Right ventricle myocardium inferior (tissue), 1 donor: Measurements from ENCODE around the gene PARD6A. TPM values are rescaled to one million over a fixed set of nuclear protein-coding genes. Genes with fewer than 3 reads are reported as not detected.

Source experiments
- ATAC-seq: fragments of 200-7000 bp; cut with Tn5 transposase; one replicate; pipeline ENCODE4 v1.9.1; 2020; ENCODE audit warnings: mild to moderate bottlenecking, moderate library complexity
- DNase-seq: peaks from one replicate; pipeline ENCODE4 v3.0.0; 2021; ENCODE audit errors: missing footprints
- intact Hi-C: fragments of 100-400 bp; cut with DNase I; formaldehyde crosslinking; loops from one replicate; pipeline ENCODE4 v1.11.0; 2022
- total RNA-seq: library from RNA; stranded (reverse); fragmentation: NEBNext Ultra II Directional; extraction: Animal tissue kit (Norgen Biotek cat#: 25700); gene quantifications from one replicate; pipeline ENCODE4 v1.2.1, GENCODE V29; 2021
- donor health status: DM: no; HTN: yes; CAD: no; lungs with severe emphysema.

Gene PARD6A
- total RNA-seq, 1 donor from 2014 or later = 3.7 TPM

DNA sequence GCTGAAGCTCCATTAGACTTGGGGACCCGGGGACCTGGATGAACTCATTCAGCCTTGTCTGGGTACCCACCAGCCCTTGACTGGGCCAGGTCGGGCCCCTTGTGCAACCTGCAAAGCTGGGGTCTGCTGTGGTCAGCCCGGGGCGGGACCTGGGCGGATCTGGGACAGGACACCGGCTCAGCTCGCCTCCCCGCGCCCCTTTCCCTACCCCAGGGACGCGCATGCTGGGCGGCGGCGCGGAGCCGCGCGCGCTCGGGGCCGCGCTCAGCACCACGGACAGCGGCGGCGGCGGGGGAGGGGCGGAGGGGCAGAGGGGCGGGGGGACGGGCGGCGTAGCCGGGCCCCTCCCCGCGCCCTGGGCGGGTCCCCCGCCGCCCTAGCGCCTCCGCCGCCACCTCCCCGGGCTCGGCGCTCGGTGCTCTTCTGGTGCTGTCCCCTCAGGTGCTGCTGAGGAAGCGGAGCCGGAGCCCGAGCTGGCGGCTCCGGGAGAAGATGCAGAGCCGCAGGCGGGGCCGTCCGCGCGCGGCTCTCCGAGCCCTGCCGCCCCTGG is 8.1 kb upstream of the PARD6A start:
- DNase-seq (peak; percentile 25), ATAC-seq (no peak)
- intact Hi-C loops = no loop called here

DNA sequence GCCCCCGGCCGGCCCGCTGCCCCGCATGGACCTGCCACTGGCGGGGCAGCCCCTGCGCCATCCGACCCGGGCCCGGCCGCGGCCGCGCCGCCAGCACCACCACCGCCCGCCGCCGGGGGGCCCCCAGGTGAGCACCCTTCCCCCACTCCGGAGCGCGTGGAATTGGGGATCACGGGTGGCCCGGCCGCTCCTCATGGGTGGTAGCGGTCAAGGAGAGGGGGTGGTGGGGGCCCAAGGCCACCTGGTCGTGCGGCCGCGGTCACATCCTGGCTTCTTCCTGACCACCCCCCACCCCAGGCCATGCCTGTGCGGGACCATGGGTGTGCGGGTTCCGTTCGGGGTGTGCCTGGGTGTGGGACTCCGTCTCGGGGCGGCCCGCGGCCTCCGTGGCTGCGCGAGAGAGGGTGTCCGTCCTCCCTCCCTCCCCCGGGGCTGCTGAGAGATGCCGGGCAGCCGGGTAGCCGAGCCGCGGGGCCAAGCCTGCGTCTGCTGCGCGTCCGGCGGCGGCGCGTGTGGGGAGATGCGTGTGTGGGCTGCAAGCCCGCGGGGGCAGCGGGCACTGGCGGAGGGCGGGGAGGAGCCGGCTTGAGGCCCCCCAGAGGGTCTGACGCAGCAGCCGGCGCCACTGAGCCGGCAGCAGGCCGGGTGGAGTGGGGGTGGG is 7.5 kb upstream of the PARD6A start:
- DNase-seq = peak; percentile 27
- ATAC-seq = no peak
- intact Hi-C loops = no loop called here

DNA sequence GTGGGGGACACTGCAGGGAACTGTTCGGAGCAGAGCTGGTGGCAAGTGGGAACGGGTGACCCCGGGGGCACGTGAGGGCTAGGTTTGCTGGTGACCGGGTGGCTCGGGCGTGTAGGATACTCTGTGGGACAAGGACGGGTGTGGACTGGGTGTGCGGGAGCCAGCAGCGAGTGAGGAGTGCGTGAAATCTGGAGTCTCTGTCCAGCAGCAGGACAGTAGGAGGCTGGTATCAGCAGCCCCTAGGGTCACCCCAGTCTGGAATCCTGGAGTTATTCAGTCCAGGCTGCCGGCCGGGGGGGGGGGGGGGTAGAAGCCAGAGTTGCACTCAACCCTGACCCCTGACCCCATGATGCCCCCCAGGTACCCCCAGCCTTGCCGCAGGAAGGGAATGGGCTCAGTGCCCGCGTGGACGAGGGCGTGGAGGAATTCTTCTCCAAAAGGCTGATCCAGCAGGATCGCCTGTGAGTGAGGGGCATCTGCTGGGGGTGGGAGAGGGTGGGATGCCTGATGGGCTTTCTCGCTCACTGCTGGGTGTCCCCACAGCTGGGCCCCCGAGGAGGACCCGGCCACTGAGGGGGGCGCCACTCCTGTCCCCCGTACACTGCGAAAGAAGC is 6.9 kb upstream of the PARD6A start:
- intact Hi-C loops = no loop called here
- peak; percentile 25 for DNase-seq
- ATAC-seq = no peak

DNA sequence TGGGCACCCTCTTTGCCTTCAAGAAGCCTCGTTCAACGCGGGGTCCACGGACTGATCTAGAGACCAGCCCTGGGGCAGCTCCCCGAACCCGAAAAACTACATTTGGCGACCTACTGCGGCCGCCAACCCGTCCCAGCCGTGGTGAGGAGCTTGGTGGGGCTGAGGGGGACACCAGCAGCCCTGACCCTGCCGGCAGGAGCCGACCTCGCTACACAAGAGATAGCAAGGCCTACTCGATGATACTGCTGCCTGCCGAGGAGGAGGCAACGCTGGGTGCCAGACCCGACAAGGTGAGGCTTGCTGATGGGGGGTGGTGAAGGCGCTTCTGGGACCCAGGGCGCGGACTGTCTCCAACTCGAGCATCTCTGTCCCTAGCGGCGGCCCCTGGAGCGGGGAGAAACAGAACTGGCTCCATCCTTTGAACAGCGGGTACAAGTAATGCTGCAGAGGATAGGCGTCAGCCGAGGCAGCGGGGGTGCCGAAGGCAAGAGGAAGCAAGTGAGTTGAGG is 6.3 kb upstream of the PARD6A start:
- DNase-seq = peak; percentile 59
- no peak for ATAC-seq
- intact Hi-C loops = no loop called here

- ATAC-seq = no peak
- intact Hi-C loops = no loop called here
- peak; percentile 30 for DNase-seq
These were observed 5.4 kb upstream of the PARD6A start for GRCh38 chr16:67655363-67655762.

- no peak for ATAC-seq
- DNase-seq = no peak
- intact Hi-C loops = no loop called here
These were observed 4.3 kb upstream of the PARD6A start for GRCh38 chr16:67656344-67657016.

GRCh38 chr16:67657017-67657608 is 3.6 kb upstream of the PARD6A start:
- ATAC-seq (no peak), DNase-seq (no peak)
- intact Hi-C loops = no loop called here

GRCh38 chr16:67657751-67658518 is 2.8 kb upstream of the PARD6A start:
- ATAC-seq = no peak
- no peak for DNase-seq
- intact Hi-C loops = no loop called here

DNA sequence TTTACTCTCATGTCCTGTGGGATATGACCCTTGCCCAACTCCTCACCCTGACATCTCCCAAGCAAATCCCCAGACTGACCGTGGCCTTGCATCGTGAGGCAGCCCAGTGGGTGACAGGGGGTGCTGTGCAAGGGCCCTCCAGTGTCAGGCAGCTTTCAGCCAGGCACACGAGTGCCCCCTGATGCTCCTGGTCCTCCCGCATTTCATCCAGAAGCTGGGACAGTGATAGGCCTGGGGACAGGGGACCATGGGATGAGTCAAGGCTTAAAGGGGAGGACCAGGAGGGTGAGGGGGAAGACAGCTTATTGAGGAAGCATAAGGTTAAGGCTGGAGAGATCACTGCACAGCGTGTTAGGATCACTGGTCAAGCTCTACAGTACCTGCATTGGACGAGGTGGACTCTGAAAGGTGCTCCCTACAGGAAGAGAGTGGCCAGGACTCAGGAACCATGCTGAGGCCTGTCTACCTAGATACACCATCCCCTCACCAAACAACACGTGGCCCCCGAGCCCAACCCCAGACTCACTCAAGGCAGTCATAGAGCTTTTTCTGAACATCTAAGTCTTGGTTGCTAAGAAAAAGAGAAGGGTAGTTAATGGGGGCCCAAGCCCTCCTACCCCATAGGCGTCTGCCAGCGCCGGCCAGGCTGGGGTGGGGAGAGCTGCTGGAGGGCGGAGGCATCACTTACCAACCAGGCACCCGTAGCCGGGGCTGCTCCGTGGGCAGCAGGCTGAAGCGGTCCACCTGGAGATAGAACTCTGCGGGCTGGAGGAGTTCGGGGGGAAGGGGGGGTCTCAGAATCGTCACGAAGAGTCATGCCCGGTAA is 1.7 kb upstream of the PARD6A start:
- intact Hi-C loops = no loop called here
- no peak for DNase-seq
- no peak for ATAC-seq

DNA sequence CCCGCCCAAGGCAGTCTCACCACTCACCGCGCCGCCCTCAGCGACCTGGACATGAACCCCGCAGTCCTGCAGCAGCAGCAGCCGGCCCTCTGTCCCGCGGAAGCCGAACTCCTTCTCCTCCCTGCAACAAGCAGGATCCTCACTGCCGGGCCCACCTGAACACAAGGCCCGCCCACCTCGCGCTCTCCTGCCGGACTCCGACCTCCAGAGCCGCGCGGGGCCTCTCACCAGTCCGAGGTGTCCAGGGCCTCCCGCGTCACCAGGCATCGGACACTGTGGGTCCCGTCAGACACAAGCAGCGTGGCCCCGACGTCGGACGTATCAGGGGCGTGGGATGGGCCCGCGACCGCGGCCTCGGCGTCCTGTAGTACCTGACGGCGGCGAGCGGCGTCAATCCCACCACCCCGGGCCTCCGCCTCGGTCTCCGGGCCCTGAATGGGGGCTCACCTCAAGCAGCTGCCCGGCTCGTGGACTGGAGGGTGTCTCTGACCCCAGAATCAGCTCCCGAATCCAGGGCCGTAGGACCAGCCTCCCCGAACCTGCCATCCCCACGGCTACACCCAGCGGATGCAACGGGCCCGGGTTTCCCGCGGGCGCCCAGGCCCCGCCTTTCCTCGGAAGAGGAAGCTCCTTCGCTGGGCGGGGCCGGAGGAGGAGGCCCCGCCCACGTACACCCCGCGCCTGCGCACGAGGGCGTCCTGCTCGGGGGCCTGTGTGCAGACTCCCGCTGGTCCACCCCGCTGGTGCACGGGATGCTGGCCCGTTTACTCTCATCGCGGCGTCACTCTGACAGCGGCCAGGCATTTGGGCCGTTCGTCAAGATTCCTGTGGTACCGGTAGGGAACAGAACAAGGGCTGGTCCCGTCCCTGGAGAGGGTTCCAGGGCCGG is 841 bp upstream of the PARD6A start, which contains the start of gene ACD:
Gene ACD, minus strand, starts transcription at position 586 of the 889 bp plus-strand sequence. Its CDS starts 40 bp downstream, at position 546.
- intact Hi-C loops = no loop called here
- DNase-seq (peak; percentile 95), ATAC-seq (peak; percentile 94)

DNA sequence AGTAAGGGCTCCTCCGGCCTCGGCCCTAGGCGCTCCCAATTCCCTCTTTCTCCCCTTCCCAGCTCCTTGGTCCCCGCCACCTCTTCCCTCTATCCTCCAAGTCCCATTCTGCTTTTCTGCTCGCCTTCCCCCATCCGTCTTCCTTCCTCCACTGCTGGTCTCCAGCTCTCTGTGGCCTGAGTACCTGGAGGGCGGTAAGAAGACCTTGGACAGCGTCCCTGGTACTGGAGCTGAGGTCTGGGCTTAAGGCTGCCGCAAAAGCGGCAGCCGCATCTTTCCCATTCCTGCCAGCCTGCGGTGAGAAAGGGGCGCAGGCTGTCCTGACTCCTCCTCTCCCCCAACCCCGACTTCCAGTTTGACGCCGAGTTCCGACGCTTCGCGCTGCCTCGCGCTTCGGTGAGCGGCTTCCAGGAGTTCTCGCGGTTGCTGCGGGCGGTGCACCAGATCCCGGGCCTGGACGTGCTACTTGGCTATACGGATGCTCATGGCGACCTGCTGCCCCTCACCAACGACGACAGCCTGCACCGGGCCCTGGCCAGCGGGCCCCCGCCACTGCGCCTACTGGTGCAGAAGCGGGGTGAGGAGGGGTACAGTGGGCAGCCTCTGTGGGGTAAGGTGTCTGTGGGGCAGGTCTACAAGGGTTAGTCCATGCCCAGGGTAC is 471 bp downstream of the PARD6A start:
- ATAC-seq = no peak
- intact Hi-C loops = no loop called here

GRCh38 chr16:67661886-67662652 is 1.3 kb downstream of the PARD6A start:
- DNase-seq = no peak
- ATAC-seq = no peak
- intact Hi-C loops = no loop called here

More for the DNA sequence above, 471 bp downstream of the PARD6A start:
- DNase-seq = no peak

- intact Hi-C loops = no loop called here
- DNase-seq (no peak), ATAC-seq (no peak)
These were observed 1.9 kb downstream of the PARD6A start for GRCh38 chr16:67662653-67663010.

DNA sequence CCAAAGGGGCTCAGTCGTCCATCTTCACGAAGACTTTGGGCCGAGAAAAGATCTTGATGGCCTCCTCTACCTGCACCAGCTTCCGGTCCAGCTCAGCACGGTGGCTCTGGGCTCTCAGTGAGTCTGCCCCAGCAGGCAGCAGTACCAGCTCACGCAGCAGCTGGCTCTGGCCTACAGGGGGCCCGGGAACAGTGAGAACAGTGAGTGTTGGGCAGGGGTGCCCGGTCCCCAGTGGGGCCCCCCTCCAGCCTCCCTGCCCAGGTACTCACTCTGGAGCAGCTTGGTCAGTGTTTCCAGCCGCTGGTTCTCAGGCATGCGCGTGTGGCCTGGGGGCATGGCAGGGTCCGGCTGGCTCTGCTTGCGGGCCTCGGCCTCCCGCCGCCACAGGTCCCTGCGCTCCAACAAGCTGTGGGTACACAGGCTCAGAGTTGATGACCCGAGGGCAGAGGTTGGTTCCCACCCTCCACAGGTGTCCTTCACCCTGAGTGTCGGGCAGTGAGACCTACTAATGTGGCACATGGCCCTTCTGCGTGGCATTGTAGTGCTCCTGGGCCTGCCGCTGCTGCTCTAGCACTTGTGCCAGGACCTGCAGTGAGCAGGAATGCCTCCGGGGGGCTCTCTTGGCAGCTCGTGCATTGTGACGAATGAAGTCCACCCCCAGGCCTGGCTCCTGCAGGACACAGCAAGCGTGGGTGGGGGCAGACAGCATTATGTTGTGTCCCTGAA is 2.6 kb downstream of the PARD6A start:
- ATAC-seq (no peak), DNase-seq (no peak)
- intact Hi-C loops = no loop called here

GRCh38 chr16:67663877-67664222 is 3.1 kb downstream of the PARD6A start:
- no peak for ATAC-seq
- intact Hi-C loops = no loop called here
- DNase-seq = no peak
